ENCODE data around the gene ABCB10.
"Not testable (repeated sequence)": the region's sequence is repeated elsewhere in the genome, so short reads cannot be mapped to it uniquely, and the experiment has no call there.

ABCB10 gene

DNA sequence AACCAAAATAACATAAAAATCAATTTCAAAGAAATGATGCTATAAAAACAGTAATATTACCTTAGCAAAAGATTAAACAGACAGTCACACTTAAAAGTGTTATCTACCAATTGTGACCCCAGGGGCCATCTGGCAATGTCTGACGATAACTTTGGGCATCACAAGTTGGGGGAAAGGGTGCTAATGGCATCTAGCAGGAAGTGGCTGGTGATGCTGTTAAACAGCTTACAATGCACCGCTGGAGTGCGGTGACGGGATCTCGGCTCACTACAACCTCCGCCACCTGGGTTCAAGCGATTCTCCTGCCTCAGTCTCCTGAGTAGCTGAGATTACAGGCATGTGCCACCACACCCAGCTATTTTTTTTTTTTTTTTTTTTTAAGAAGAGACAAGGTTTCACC is 78.0 kb downstream of the ABCB10 start:
- DNase-seq (ENCODE audit: low read depth in 1 of 2, low spot score in 1 of 2) = no peak

DNA sequence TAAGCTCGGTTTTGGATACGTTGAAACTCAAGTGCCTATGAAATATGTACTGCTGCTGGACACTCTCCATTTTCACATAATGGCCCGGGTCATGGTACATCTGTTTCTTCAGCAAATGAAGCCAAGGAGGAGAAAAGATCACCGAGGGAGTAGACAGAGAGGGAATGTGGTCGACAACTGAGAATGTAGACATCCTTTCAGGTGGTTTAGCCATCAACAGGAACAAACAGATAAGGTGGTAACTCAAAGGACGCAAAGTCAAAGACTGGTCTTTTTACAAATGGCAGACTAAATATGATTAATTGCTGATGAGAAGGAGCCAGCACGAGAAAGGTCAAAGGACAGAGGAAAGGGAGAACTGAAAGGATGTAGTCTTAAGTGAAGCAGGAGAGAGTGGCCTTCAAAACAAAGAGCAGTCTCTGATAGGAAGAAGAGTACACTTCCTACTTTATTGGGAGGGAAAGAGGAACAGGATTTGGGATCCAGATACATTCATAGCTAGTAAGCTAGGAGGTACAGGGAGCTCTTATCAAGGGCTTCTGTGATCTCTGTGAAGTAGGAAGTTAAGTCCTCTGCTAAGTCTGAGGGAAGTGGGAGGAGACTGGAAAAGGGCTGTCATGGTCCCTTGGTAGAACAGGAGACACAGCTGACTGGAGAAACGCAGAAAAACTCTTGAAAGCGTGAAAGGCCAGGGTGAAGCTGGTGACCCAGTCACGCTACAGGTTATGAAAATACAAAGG is 78.7 kb downstream of the ABCB10 start:
- DNase-seq (ENCODE audit: low read depth in 1 of 2, low spot score in 1 of 2) = no peak

- DNase-seq (ENCODE audit: low read depth in 1 of 2, low spot score in 1 of 2) = no peak
Measured at GRCh38 chr1:229478852-229479251, 79.7 kb downstream of the ABCB10 start.

- not testable (repeated sequence) for DNase-seq (ENCODE audit: low read depth in 1 of 2, low spot score in 1 of 2)
Measured at GRCh38 chr1:229475859-229476258, 82.6 kb downstream of the ABCB10 start.

DNA sequence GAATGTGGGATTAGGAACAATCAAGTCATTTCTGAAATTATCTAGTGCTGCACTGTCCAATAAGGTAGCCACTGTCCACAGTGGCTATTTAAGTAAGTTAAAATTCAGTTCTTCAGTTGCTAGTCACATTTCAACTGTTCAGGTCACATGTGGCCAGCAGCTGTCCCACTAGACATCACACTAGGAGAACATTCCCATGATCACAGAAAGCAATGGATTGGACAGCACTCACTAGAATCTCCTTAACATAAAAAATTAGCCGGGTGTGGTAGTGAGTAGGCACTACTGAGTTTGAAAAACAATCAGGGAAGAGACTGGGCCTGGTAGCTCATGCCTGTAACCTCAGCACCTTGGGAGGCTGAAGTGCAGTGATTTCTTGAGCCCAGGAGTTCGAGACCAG is 84.0 kb downstream of the ABCB10 start:
- DNase-seq (ENCODE audit: low read depth in 1 of 2, low spot score in 1 of 2) = no peak

DNA sequence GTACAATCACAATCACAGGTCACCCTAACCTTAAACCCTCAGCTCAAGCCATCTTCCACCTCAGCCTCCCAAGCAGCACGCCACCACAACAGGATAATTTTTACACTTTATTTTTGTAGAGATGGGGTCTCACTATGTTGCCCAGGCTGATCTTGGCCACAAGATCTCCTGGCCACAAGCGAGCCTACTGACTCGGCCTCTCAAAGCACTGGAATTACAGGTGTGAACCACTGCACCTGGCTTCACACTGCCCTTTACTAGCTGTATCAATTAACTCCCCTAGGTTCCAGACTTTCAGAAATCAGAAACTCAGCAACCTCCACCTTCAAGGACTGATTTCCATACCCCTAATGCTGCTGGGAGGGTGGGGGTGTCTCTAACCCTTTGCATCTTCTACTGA is 87.3 kb downstream of the ABCB10 start:
- no peak for DNase-seq (ENCODE audit: low read depth in 1 of 2, low spot score in 1 of 2)

DNA sequence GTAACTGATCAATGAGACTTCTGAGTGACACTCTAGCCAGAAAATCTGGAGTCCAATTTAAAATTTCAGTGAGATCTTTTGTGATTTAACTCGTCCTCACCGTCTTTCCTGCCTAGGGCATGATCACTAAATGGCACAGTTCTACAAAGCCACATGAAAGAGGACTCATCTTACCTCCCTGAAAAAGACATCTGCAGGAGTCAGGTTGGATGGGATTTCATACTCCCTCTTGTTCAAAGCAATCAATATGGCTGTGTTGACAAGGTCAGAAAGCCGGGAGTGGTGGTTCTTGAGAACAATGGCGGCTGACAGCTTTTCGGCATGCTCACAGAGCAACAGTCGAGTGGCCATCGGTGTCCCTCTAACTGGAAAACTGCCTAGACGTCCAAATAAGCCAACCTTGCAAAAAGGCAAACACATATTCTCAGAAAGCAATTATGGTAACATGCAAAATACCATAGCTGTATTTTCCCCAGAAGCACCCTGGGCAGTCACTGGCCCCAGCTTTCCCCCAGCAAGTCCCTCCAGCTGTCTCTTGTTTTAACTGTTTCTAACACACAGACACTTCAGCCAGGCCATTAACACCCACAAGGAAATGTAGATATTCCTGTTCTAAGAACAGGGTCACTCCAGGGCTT is 88.0 kb downstream of the ABCB10 start:
- DNase-seq (ENCODE audit: low read depth in 1 of 2, low spot score in 1 of 2) = no peak

- DNase-seq (ENCODE audit: low read depth in 1 of 2, low spot score in 1 of 2) = no peak
Measured at GRCh38 chr1:229466887-229467286, 91.6 kb downstream of the ABCB10 start.
